GM12891 (cell line): Measurements from ENCODE around the gene P3H3.
A peak's percentile ranks its signal among the peaks of the same experiment; 100 is the strongest.

Experiments
- DNase-seq: peaks from one replicate; pipeline ENCODE4 v3.0.0; 2011; ENCODE audit warnings: low spot score; ENCODE audit not compliant: insufficient read length
- FAIRE-seq: peaks from 2 replicates; lab custom pipeline; 2011; peaks lifted over from hg19 to GRCh38; lab: Jason Lieb, UNC
- PAX5 ChIP-seq: IDR thresholded peaks from 2 replicates; pipeline ENCODE4 v1.6.1; 2011; ENCODE audit warnings: low read length, moderate library complexity, mild to moderate bottlenecking; ENCODE audit not compliant: insufficient read depth, severe bottlenecking
- POLR2A ChIP-seq: IDR thresholded peaks from 2 replicates; pipeline ENCODE4 v1.6.1; 2011; ENCODE audit warnings: low read depth, low read length, control low read depth
- POLR2AphosphoS5 ChIP-seq: IDR thresholded peaks from 2 replicates; pipeline ENCODE4 v1.6.1; 2011; ENCODE audit warnings: low read depth, low read length, control low read depth
- POU2F2 ChIP-seq: IDR thresholded peaks from 2 replicates; pipeline ENCODE4 v1.6.1; 2011; ENCODE audit warnings: low read depth, mild to moderate bottlenecking, control low read depth, low read length, moderate library complexity
- SPI1 ChIP-seq: IDR thresholded peaks from 2 replicates; pipeline ENCODE4 v1.6.1; 2011; ENCODE audit warnings: low read depth, low read length, control low read depth
- TAF1 ChIP-seq: IDR thresholded peaks from 2 replicates; pipeline ENCODE4 v1.6.1; 2011; ENCODE audit warnings: low read depth, low read length, control low read depth

Gene P3H3

DNA sequence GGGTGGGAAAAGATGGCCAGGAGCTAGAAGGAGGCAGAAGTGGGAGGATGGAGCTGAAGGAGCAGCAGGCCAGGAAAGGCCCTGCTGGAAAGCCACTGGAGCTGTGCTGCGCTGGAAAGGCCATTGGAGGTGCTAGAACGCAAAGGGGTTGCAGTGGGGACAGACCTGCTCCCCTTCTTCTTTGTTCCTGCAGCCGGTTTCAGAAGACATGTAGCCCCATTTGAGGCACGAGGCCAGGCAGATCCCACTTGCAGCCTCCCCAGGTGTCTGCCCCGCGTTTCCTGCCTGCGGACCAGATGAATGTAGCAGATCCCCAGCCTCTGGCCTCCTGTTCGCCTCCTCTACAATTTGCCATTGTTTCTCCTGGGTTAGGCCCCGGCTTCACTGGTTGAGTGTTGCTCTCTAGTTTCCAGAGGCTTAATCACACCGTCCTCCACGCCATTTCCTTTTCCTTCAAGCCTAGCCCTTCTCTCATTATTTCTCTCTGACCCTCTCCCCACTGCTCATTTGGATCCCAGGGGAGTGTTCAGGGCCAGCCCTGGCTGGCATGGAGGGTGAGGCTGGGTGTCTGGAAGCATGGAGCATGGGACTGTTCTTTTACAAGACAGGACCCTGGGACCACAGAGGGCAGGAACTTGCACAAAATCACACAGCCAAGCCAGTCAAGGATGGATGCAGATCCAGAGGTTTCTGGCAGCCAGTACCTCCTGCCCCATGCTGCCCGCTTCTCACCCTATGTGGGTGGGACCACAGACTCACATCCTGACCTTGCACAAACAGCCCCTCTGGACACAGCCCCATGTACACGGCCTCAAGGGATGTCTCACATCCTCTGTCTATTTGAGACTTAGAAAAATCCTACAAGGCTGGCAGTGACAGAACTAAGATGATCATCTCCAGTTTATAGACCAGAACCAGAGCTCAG lies 8.8 kb upstream of the P3H3 start:
- no peak for DNase-seq
- no peak for TF ChIP-seq POLR2A
- no peak for TF ChIP-seq SPI1
- TF ChIP-seq POLR2AphosphoS5: no peak
- no peak for TF ChIP-seq TAF1
- no peak for TF ChIP-seq POU2F2
- no peak for TF ChIP-seq PAX5

GRCh38 chr12:6820166-6820565 lies 8.0 kb upstream of the P3H3 start:
- FAIRE-seq (no peak), DNase-seq (no peak)
- no peak for TF ChIP-seq PAX5
- no peak for TF ChIP-seq POLR2AphosphoS5
- no peak for TF ChIP-seq POLR2A
- TF ChIP-seq POU2F2: no peak
- no peak for TF ChIP-seq TAF1
- TF ChIP-seq SPI1: no peak

More for the DNA sequence above, 8.8 kb upstream of the P3H3 start:
- FAIRE-seq: no peak

- FAIRE-seq: no peak
- TF ChIP-seq POU2F2 (no peak), SPI1 (no peak), TAF1 (no peak), POLR2A (no peak), PAX5 (no peak), POLR2AphosphoS5 (no peak)
- no peak for DNase-seq
Measured at GRCh38 chr12:6821591-6822425, 6.4 kb upstream of the P3H3 start, which contains the start of gene GPR162. Gene GPR162 (plus strand): TSS chr12:6821821. CDS start chr12:6823899, 2,078 bp downstream.

- no peak for FAIRE-seq
Measured at GRCh38 chr12:6822426-6823135, 5.6 kb upstream of the P3H3 start.

DNA sequence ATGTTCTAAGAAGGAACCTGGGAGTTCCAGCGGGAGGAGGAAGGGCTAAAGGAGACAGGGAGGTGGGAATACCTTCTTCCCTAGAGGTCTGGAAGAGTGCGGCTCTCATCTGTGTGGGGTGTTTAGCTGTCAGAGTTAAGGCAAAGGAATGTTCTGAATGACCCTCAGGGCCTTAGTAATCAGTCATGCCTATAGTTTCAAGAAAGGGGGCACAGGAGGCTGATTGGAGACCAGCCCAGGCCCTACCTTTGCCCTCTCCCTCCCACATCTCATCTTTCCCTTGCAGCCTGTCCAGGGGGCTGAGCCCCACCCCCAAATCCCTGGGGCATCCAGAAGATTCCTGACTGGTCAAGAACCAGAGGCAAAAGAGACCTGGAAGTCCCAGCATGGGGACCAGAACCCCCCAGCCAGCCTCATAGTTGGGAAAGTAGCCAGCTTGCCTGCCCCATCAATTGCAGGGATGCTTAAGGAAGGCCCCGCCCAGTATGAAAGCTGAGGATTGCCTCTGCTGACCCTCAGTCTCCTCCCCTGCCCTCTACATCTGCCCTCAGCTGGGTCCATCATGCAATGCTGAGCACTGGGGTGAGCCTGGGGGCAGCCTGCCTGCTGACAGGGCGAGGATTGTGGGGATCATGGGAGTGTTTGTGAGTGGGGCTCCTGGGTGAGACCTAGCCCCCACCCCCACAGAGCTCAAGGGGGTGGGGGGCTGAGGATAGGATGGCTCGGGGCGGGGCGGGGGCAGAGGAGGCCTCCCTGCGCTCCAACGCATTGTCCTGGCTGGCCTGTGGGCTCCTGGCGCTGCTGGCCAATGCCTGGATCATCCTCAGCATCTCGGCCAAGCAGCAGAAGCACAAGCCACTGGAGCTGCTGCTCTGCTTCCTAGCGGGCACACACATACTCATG lies 4.8 kb upstream of the P3H3 start:
- FAIRE-seq (no peak), DNase-seq (no peak)
- TF ChIP-seq PAX5 (no peak), TAF1 (no peak)

More at GRCh38 chr12:6822426-6823135, 5.6 kb upstream of the P3H3 start:
- TF ChIP-seq POLR2A: no peak
- TF ChIP-seq PAX5: no peak
- TF ChIP-seq POU2F2: no peak
- TF ChIP-seq POLR2AphosphoS5: no peak
- TF ChIP-seq TAF1: no peak
- TF ChIP-seq SPI1: no peak
- no peak for DNase-seq

- FAIRE-seq (no peak), DNase-seq (no peak)
- TF ChIP-seq SPI1 (no peak), PAX5 (no peak), POLR2A (no peak), POLR2AphosphoS5 (no peak), TAF1 (no peak), POU2F2 (no peak)
Measured at GRCh38 chr12:6824085-6824775, 4.0 kb upstream of the P3H3 start.

DNA sequence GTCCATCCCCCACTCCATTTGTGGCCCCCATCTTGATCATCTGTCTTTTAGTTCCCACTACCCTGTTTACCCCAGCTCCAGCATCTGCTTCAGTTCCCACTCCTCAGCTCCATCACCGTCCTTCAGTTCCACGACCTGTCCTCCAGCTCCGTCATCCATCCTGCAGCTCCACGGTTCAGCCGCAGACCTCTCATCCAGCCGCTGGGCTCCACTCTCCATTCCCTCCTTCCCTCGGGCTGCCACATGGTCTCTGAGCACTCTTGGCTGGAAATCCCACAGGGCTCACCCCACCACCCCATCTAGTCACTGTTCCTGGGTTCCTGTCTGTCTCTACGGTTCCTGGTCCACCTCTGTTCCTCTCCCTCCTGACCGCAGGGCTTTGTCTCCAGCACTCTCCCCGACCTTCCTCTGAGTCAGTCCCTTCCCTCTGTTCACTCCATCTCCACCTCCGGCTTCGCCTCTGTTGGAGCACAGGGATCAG lies 3.3 kb upstream of the P3H3 start:
- DNase-seq: no peak
- no peak for TF ChIP-seq TAF1
- no peak for TF ChIP-seq PAX5
- no peak for TF ChIP-seq POLR2AphosphoS5
- no peak for TF ChIP-seq SPI1
- no peak for TF ChIP-seq POLR2A

DNA sequence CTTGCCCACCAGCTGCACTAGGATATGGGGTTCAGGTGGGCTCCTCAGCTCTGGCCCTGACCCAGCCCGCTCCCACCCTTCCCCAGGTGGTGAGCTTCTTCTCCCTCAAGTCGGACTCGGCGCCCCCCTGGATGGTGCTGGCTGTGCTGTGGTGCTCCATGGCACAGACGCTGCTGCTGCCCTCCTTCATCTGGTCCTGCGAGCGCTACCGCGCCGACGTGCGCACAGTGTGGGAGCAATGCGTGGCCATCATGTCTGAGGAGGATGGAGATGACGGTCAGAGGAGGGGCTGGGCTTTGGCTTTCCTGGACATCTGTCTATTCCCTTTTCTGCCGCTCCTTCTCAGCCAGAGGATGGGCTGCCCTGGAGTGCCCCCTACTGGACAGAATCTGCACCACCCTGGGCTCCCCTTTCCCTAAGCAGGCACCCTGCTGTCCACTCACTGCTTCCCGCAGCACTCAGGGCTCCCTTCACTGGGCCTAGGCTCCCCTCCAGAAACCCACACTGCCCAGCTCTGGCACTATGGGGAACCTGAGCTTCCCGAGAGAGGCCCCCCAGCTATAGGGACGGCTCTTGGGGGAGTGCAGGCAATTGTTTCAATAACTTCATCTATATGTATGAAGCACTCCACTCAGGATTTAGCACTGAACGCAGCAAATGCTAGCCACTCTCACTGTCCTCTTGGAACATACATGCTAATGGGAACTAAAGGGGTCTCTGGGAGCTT lies 2.6 kb upstream of the P3H3 start:
- FAIRE-seq: peak; percentile 80
- DNase-seq: peak; percentile 89
- TF ChIP-seq POLR2AphosphoS5 (no peak), SPI1 (no peak), POLR2A (no peak), TAF1 (no peak), POU2F2 (no peak), PAX5 (no peak)

More for the DNA sequence above, 3.3 kb upstream of the P3H3 start:
- FAIRE-seq: no peak
